GM19238 (cell line): Measurements from ENCODE around the gene PDE7B.

Experiments used
- DNase-seq: peaks from one replicate; pipeline ENCODE4 v3.0.0; 2011; ENCODE audit warnings: low spot score; ENCODE audit not compliant: insufficient read length

PDE7B gene

DNA sequence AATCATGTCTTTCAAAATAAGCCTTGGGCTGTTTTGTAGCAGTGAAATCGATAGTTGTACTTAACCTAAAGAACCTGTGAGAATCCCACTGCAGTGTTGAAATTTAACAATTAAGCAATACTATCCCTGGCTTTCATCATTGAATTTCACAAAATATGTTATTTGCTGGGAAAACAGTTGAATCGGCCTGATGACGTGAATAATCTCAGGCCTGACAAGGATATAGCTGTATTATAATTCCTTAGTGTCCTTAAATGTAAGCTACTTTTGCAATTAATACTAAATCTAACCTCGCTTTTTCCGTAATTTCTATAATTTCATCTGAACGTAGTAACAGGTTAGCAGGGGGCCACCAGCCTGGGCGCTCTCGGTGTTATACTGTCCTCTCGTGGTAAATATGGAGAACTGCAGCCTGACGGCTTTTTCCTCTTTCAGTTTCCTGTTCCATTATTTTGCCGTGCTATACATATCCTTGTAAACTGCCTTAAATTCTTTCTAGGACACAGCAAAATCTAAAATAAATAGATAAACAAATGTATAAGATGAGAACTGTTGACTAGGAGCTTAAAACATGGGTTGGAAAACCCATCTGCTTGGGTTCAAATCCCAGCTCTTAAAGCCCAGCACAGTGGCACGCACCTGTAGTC is 374.6 kb downstream of the PDE7B start:
- DNase-seq = peak; percentile 34

DNA sequence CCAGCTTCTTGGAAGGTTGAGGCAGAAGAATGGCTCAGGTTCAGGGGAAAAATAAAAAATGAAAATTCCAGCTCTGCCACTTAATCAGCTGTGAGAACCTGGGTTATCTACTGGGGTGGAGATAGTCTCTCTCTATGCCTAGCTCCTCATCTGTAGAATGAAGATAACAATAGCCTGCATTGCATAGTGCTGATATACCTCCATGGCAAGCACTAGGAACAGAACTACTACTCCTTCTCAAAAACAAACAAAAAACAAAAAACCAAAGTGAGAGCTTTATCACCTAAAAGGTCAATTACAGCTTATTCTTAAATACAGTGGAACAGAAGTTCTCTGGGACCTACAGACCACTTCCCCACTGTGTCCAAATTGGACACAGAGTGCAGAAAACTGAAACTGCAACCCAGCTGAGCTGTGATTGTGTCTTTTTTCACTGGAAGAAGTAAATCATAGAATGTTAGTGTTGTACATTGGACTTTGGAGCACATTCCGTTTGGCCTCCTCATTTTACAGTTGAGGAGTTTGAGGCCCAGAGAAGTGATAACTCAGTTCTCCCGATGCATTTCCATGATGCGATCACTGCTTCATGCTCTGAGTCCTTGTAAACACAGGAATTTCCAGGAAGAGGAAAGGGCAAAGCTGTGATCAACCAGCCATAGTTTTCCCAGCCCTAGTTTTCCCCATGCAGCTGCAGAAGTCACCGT is 375.3 kb downstream of the PDE7B start:
- DNase-seq = no peak

DNA sequence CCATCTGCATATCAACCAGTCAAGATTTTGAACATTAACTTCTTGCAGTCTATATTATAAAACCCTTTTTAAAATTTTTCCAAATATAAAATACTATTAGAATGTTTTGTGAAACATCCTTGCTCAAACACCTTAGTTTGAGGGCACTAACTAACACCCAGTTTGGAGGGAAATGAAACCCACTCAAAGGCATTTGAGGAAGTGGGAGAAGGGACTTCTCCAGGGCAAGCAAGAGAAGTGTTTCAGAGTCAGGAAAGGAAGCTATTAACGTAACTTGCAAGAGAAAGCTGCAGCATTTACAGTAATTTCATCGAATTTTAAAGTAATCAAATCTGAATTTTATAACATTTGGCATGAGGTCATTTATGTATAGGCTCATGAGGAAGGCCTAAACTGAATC is 377.3 kb downstream of the PDE7B start:
- no peak for DNase-seq

GRCh38 chr6:136230219-136230853 is 378.8 kb downstream of the PDE7B start:
- no peak for DNase-seq

DNA sequence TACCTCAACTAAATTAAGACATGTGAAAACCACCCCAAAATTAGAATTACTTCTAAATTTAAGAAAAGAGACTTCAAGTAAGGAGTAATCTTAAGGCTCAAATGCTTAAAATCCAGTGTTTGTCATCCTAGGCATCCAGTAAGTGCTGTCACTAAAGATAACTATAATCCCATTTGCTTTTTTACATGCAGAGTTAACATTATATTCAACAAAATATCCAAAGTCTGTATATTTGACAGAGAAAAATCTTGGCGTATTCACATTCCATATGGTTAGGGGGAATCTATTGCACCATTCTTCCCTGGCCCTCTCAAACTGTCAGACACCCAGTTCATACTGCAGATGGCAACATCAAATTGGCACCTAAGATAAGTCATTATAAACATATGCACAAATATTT is 381.2 kb downstream of the PDE7B start:
- DNase-seq = no peak

DNA sequence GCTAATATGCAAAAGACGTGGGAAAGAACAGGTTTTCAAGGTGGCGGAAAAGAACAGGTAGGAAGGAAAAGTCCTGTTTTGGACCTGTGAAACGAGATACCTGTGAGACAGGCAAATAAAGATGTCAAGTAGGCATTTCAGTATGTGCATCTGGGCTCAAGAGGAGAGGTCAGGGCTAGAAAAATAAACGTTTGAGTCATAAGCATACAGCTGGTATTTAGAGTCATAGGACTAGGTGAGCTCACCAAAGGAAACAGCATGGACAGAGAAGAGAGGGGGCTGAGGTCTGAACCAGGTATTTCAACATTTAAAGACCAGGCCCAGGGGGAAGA is 383.7 kb downstream of the PDE7B start:
- no peak for DNase-seq

GRCh38 chr6:136236466-136237293 is 385.2 kb downstream of the PDE7B start:
- DNase-seq = no peak

DNA sequence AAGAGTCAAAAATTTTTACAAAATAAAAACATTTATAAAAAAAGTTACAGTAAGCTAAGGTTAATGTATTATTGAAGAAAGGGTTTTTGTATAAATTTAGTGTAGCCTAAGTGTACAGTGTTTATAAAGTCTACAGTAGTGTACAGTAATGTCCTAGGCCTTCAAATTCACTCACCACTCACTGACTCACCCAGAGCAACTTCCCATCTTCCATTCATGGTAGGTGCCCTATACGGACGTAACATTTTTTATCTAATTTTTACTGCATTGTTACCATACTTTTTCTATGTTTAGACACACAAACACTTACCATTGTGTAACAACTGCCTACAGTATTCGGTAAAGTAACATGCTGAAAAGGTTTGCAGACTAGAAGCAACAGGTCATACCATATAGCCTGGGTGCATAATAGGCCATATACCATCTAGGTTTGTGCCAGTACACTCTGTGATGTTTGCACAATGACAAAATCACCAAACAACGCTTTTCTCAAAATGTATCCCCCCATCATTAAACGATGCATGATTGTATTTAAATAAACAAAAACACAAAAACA is 392.6 kb downstream of the PDE7B start:
- DNase-seq = no peak
